K562 (cell line): ENCODE results near the gene BMPR2. TPM values are rescaled to one million over a fixed set of nuclear protein-coding genes. Genes with fewer than 3 reads are reported as not detected.

Source experiments
- ATAC-seq: fragments of 200-7000 bp; cut with Tn5 transposase; 3 replicates; pipeline ENCODE4 v1.9.1; 2020; ENCODE audit warnings: moderate library complexity
- BruUV-seq: library from RNA; stranded (reverse); fragments of 400-500 nt; replicated peaks from 2 replicates; lab custom pipeline; 2021; lab: Mats Ljungman, UMichigan
- CTCF ChIA-PET: fragments of 300-600 bp; formaldehyde crosslinking; extraction: SDS; loops from one replicate; lab custom pipeline; 2021; ENCODE audit warnings: low intra/inter-chr PET ratio; lab: Yijun Ruan, JAX
- POLR2A ChIA-PET: fragments of 300-600, 350-650 bp; sonication (Branson Sonifier 250); formaldehyde crosslinking; extraction: SDS; loops from one replicate; lab custom pipeline; 2021; ENCODE audit warnings: antibody characterized with exemption, inconsistent platforms; lab: Yijun Ruan, JAX
- DNase-seq, 4 experiments: peaks; one replicate each; pipeline versions ENCODE4 v3.0.0 to v3.0.0-alpha.2; 2011 to 2018; ENCODE audit warnings: low spot score in 3 of 4, mixed read lengths in 3 of 4; ENCODE audit errors: extremely low read depth in 1 of 4
- FAIRE-seq: peaks from 2 replicates; lab custom pipeline; 2011; peaks lifted over from hg19 to GRCh38; lab: Jason Lieb, UNC
- H2AFZ ChIP-seq: 2 replicates; pipeline ENCODE4 v1.6.0; 2011; ENCODE audit warnings: low read depth, low read length, control low read depth, inconsistent platforms
- H3K27ac ChIP-seq: fragments of 200-600 bp; 3 replicates; pipeline ENCODE4 v1.8.0; 2011; ENCODE audit warnings: low read depth, mild to moderate bottlenecking, control low read depth, inconsistent platforms, low read length, moderate library complexity, mixed read lengths; ENCODE audit errors: extremely low read depth
- H3K27me3 ChIP-seq, 2 experiments: fragments of 300-600 bp in 1 of 2; 2 replicates in 1 of 2; 3 replicates in 1 of 2; pipeline versions ENCODE4 v1.6.0 to v1.8.0; 2011; ENCODE audit warnings: inconsistent platforms in 2 of 2, low read length in 2 of 2, mild to moderate bottlenecking in 1 of 2, mixed read lengths in 1 of 2, moderate library complexity in 1 of 2; ENCODE audit not compliant: control insufficient read depth in 2 of 2, insufficient read depth in 2 of 2
- H3K36me3 ChIP-seq: fragments of 300-600 bp; 3 replicates; pipeline ENCODE4 v1.8.0; 2011; ENCODE audit warnings: mild to moderate bottlenecking, low read length, inconsistent platforms; ENCODE audit not compliant: control insufficient read depth, insufficient read depth
- H3K4me1 ChIP-seq, 2 experiments: fragments of 200-600 bp in 1 of 2; replicated peaks in 1 of 2; 2 replicates in 1 of 2; 3 replicates in 1 of 2; pipeline versions ENCODE4 v1.5.1 to v1.8.0; 2011; ENCODE audit warnings: inconsistent platforms in 2 of 2, low read length in 2 of 2, mild to moderate bottlenecking in 1 of 2, mixed read lengths in 1 of 2, moderate library complexity in 1 of 2; ENCODE audit not compliant: control insufficient read depth in 2 of 2, insufficient read depth in 2 of 2
- H3K4me2 ChIP-seq: 2 replicates; pipeline ENCODE4 v1.6.1; 2011; ENCODE audit warnings: low read length, control low read depth, inconsistent platforms, mixed read lengths; ENCODE audit not compliant: insufficient read depth
- H3K4me3 ChIP-seq: fragments of 200-600 bp; sonication (generic), shearing (Covaris generic); 2 replicates; pipeline ENCODE4 v1.5.1; 2016; ENCODE audit warnings: control low read depth, inconsistent platforms
- H3K79me2 ChIP-seq: fragments of 200-600 bp; 3 replicates; pipeline ENCODE4 v1.8.0; 2011; ENCODE audit warnings: low read length, inconsistent platforms; ENCODE audit not compliant: control insufficient read depth, insufficient read depth
- H3K9ac ChIP-seq, 2 experiments: 2 replicates each; pipeline versions ENCODE4 v1.6.0 to v1.6.1; 2011; ENCODE audit warnings: low read depth in 2 of 2, low read length in 2 of 2, control low read depth in 1 of 2, inconsistent platforms in 1 of 2, mild to moderate bottlenecking in 1 of 2, mixed read lengths in 1 of 2; ENCODE audit not compliant: insufficient read depth in 1 of 2
- H3K9me1 ChIP-seq: one replicate; pipeline ENCODE4 v1.6.0; 2011; ENCODE audit warnings: inconsistent platforms, mild to moderate bottlenecking, low read length, moderate library complexity; ENCODE audit not compliant: control insufficient read depth, insufficient read depth
- H3K9me3 ChIP-seq: replicated peaks from 2 replicates; pipeline ENCODE4 v1.5.1; 2011; ENCODE audit warnings: low read depth, low read length, inconsistent platforms; ENCODE audit not compliant: control insufficient read depth, insufficient read depth
- H4K20me1 ChIP-seq: replicated peaks from 2 replicates; pipeline ENCODE4 v1.6.1; 2011; ENCODE audit warnings: low read length, inconsistent platforms, mixed read lengths; ENCODE audit not compliant: control insufficient read depth, insufficient read depth
- EGR1 ChIP-seq: fragments of 450-650 bp; conservative IDR thresholded peaks from 2 replicates; pipeline ENCODE4 v1.6.1; 2017; ENCODE audit warnings: mild to moderate bottlenecking
- EP300 ChIP-seq: IDR thresholded peaks from 2 replicates; pipeline ENCODE4 v1.6.1; 2012; ENCODE audit warnings: low read length, improper control_type of control experiment
- HNRNPH1 ChIP-seq: fragments of 200-400 bp; formaldehyde crosslinking; optimal IDR thresholded peaks from 2 replicates; pipeline ENCODE3; 2017; ENCODE audit warnings: low read depth, mild to moderate bottlenecking, low read length, moderate library complexity
- PHF8 ChIP-seq: fragments of 200-600 bp; sonication (generic); IDR thresholded peaks from 2 replicates; pipeline ENCODE4 v1.6.1; 2012; ENCODE audit warnings: mixed run types, mild to moderate bottlenecking, inconsistent platforms, low read length, moderate library complexity, borderline replicate concordance
- PRMT5 ChIP-seq: sonication (generic); formaldehyde crosslinking; IDR thresholded peaks from 2 replicates; pipeline ENCODE4 v1.5.0; 2020; ENCODE audit warnings: missing genetic modification reagents
- SMAD2 ChIP-seq: fragments of 150-350 bp; IDR thresholded peaks from 2 replicates; pipeline ENCODE4 v1.6.1; 2014; ENCODE audit warnings: low read depth, mild to moderate bottlenecking, low read length
- SMARCA4 ChIP-seq: fragments of 450-650 bp; IDR thresholded peaks from 2 replicates; pipeline ENCODE4 v1.6.1; 2016
- ZFPM2 ChIP-seq: fragments of 250-450 bp; sonication (Bioruptor Pico); IDR thresholded peaks from 2 replicates; pipeline ENCODE4 v1.5.1; 2022; ENCODE audit warnings: mild to moderate bottlenecking
- ZNF224 ChIP-seq: sonication (generic); formaldehyde crosslinking; IDR thresholded peaks from 2 replicates; pipeline ENCODE4 v1.8.0; 2022; ENCODE audit warnings: mild to moderate bottlenecking, missing genetic modification reagents
- ZNF23 ChIP-seq: fragments of 250-450 bp; sonication (Bioruptor Pico); IDR thresholded peaks from 2 replicates; pipeline ENCODE4 v1.4.0; 2020; ENCODE audit warnings: mild to moderate bottlenecking
- ZNF561 ChIP-seq: fragments of 450-650 bp; formaldehyde crosslinking; conservative IDR thresholded peaks from 2 replicates; pipeline ENCODE4 v1.4.0; 2020; ENCODE audit warnings: mild to moderate bottlenecking, moderate library complexity
- ZNF57 ChIP-seq: fragments of 450-650 bp; formaldehyde crosslinking; IDR thresholded peaks from 2 replicates; pipeline ENCODE4 v1.4.0; 2020; ENCODE audit warnings: mild to moderate bottlenecking, moderate library complexity
- WGBS: fragments of 100-300 bp; shearing (Covaris generic); methylation state at CpG from one replicate; pipeline ENCODE4 v1.1.6; 2016; ENCODE audit warnings: low coverage, mixed read lengths; ENCODE audit not compliant: insufficient coverage; ENCODE audit errors: missing lambda C conversion rate; 5-methylcytosine and 5-hydroxymethylcytosine counted together
- in situ Hi-C: fragments of 300-500 bp; cut with MboI; formaldehyde crosslinking; loops from 4 replicates; pipeline ENCODE4 v1.15.0; 2018; ENCODE audit warnings: inconsistent platforms, mixed read lengths
- intact Hi-C: fragments of 100-400 bp; cut with micrococcal nuclease; formaldehyde crosslinking; loops from 2 replicates; pipeline ENCODE4 v1.14.2; 2022
- polyA plus RNA-seq, 8 experiments: library from polyadenylated mRNA; depleted of rRNA in 4 of 8; stranded (reverse) in 5 of 8; unstranded in 3 of 8; fragments of >200 nt; fragmentation: Nextera tagmentation in 2 of 8; fragmentation: Illumina TruSeq in 1 of 8; extraction: Ambion mirVana in 2 of 8; extraction: Trizol in 1 of 8; gene quantifications; 2 replicates each; pipeline versions ENCODE4 v1.2.1 to v1.2.3, GENCODE V29; 2011 to 2014; ENCODE audit warnings: inconsistent platforms in 1 of 8, missing spikeins in 1 of 8
- total RNA-seq, 7 experiments: library from RNA; depleted of rRNA in 6 of 7; stranded (reverse); fragments of >200 nt in 6 of 7; fragmentation: Illumina TruSeq in 2 of 7; extraction: Trizol in 2 of 7; gene quantifications; 2 replicates each; pipeline versions ENCODE4 v1.2.1 to v1.2.3, GENCODE V29; 2011 to 2021; ENCODE audit warnings: low replicate concordance in 1 of 7
- TF ChIP-seq, protein P1 (sequence below): IDR thresholded peaks from 2 replicates; pipeline ENCODE4 v1.6.1; 2014; ENCODE audit warnings: antibody characterized with exemption
- TF ChIP-seq, protein P2 (sequence below): sonication (generic); formaldehyde crosslinking; IDR thresholded peaks from 2 replicates; pipeline ENCODE4 v1.8.0; 2022; ENCODE audit warnings: missing genetic modification reagents, mild to moderate bottlenecking, borderline replicate concordance

Gene BMPR2
- total and polyA plus RNA-seq, 9 of the 15 experiments (the other 6 are each of a cell fraction or from before 2014, with no cell fraction given) = 0.73 to 5.0 (median 3.3) TPM

DNA sequence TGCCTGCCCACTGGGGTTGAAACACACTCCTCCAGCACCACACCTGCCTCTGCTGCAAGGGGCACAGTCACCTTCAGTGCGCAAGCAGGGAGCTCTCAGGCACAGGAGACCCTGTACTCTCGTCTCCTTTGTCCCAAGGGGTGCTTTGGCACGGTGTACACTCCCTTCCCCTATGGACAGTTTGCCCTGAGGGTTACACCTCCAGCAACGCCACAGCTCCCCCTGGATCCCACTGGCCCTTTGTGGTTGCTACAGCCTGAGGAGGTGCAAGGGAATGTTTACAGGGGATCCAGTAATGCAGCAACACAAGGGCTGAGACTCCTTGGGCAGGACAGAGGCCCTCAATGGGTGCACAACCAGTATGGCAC lies 213.4 kb downstream of the BMPR2 start (continued):
- TF ChIP-seq, protein P1, sequence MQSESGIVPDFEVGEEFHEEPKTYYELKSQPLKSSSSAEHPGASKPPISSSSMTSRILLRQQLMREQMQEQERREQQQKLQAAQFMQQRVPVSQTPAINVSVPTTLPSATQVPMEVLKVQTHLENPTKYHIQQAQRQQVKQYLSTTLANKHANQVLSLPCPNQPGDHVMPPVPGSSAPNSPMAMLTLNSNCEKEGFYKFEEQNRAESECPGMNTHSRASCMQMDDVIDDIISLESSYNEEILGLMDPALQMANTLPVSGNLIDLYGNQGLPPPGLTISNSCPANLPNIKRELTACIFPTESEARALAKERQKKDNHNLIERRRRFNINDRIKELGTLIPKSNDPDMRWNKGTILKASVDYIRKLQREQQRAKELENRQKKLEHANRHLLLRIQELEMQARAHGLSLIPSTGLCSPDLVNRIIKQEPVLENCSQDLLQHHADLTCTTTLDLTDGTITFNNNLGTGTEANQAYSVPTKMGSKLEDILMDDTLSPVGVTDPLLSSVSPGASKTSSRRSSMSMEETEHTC = no peak
- TF ChIP-seq SMARCA4 = no peak
- TF ChIP-seq ZFPM2 (CRISPR knock-in tag) = no peak
- no peak for TF ChIP-seq ZNF57 (CRISPR knock-in tag)
- TF ChIP-seq ZNF224 (CRISPR knock-in tag) = no peak
- TF ChIP-seq PHF8 = no peak
- TF ChIP-seq PRMT5 = no peak
- TF ChIP-seq SMAD2 = no peak
- TF ChIP-seq, protein P2, sequence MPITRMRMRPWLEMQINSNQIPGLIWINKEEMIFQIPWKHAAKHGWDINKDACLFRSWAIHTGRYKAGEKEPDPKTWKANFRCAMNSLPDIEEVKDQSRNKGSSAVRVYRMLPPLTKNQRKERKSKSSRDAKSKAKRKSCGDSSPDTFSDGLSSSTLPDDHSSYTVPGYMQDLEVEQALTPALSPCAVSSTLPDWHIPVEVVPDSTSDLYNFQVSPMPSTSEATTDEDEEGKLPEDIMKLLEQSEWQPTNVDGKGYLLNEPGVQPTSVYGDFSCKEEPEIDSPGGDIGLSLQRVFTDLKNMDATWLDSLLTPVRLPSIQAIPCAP (CRISPR knock-in tag) = no peak
- no peak for TF ChIP-seq ZNF23 (CRISPR knock-in tag)
- TF ChIP-seq, all 486 proteins: peak for 0

DNA sequence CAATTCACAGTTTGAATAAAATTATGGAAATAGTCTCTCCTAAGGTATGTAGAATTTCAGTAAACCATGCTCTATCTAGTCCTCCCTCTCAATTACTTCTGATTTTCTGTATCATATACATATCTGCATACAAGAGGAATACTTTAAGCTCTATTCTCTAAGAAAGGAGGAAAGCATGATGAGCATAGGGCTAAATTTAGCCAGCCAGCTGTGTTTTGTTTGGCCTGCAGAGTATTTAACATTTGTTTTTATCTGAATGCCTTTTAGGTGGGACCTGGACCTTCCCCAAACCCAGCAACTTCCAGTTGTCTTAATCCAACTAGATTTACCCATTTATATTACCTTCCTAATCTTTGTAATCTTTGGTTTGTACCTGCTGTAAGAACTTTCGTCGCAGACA lies 216.4 kb downstream of the BMPR2 start:
- CTCF ChIA-PET = no interaction called here
- no peaks in the 10 kb centered on the region for H3K9me1 ChIP-seq
- 20% methylated on average over 1 of the region's 2 CpGs for WGBS
- no peak overlapping the region for H3K27ac ChIP-seq
- H3K4me3 ChIP-seq = no peak overlapping the region
- no peak overlapping the region for H3K9ac ChIP-seq
- DNase-seq (no peak), FAIRE-seq (no peak)
- H3K4me2 ChIP-seq = no peak overlapping the region
- no peaks in the 10 kb centered on the region for H3K9me3 ChIP-seq
- H3K36me3 ChIP-seq = no peaks in the 10 kb centered on the region
- intact Hi-C loops = no loop called here
- POLR2A ChIA-PET = no interaction called here
- H4K20me1 ChIP-seq = no peaks in the 10 kb centered on the region
- no peak for TF ChIP-seq EGR1
- no peak for TF ChIP-seq EP300
- no peak for TF ChIP-seq HNRNPH1
- no peak for TF ChIP-seq ZNF561 (CRISPR knock-in tag)
- TF ChIP-seq, all 486 proteins: peak for 0
- H3K27me3 ChIP-seq = no peaks in the 10 kb centered on the region
- H3K4me1 ChIP-seq = peaks cover 3 to 4% of the 10 kb centered on the region in 2 experiments; a peak in 3 of 5 replicates
- in situ Hi-C loops = loop anchor here (25.0 kb wide), 1 partner anchor 870 kb away; no protein-coding TSS in a partner anchor
- no peak overlapping the region for H2AFZ ChIP-seq
- no peaks in the 10 kb centered on the region for H3K79me2 ChIP-seq
- no peak for ATAC-seq
- no TSS peak for BruUV-seq
